Mucosa of gallbladder (tissue), 1 donor: ENCODE data around the gene CLMN. TPM values are rescaled to one million over a fixed set of nuclear protein-coding genes. Genes with fewer than 3 reads are reported as not detected.

ENCODE experiments used
- DNase-seq: peaks from one replicate; pipeline ENCODE4 v3.0.0-alpha.2; 2020; ENCODE audit warnings: low spot score
- total RNA-seq: library from RNA; stranded (reverse); gene quantifications from one replicate; pipeline ENCODE4 v1.2.1, GENCODE V29; 2021
- donor health status: DM: no; HTN: no; CAD: no.

CLMN gene
- total RNA-seq, 1 donor from 2014 or later, result 63.5 TPM

- no peak for DNase-seq
Measured at GRCh38 chr14:95344536-95344935, 24.8 kb upstream of the CLMN start.

GRCh38 chr14:95341564-95341963 lies 21.9 kb upstream of the CLMN start:
- DNase-seq, result no peak

- no peak for DNase-seq
Measured at GRCh38 chr14:95341115-95341514, 21.4 kb upstream of the CLMN start.

GRCh38 chr14:95340201-95340697 lies 20.5 kb upstream of the CLMN start:
- peak; percentile 83 for DNase-seq

- DNase-seq, result peak; percentile 60
Measured at GRCh38 chr14:95339301-95339865, 19.7 kb upstream of the CLMN start.

GRCh38 chr14:95338436-95338835 lies 18.7 kb upstream of the CLMN start:
- no peak for DNase-seq

GRCh38 chr14:95337041-95337595 lies 17.4 kb upstream of the CLMN start:
- DNase-seq, result no peak

- DNase-seq, result no peak
Measured at GRCh38 chr14:95336192-95336760, 16.6 kb upstream of the CLMN start.

GRCh38 chr14:95335071-95335470 lies 15.4 kb upstream of the CLMN start:
- no peak for DNase-seq

GRCh38 chr14:95334044-95334443 lies 14.3 kb upstream of the CLMN start:
- DNase-seq, result no peak

- DNase-seq, result peak; percentile 57
Measured at GRCh38 chr14:95332641-95333040, 12.9 kb upstream of the CLMN start.

GRCh38 chr14:95331708-95332408 lies 12.2 kb upstream of the CLMN start:
- DNase-seq, result no peak

GRCh38 chr14:95330591-95331370 lies 11.1 kb upstream of the CLMN start:
- no peak for DNase-seq

- DNase-seq, result no peak
Measured at GRCh38 chr14:95329941-95330340, 10.2 kb upstream of the CLMN start.

GRCh38 chr14:95328729-95329503 lies 9.2 kb upstream of the CLMN start:
- DNase-seq, result no peak

- no peak for DNase-seq
Measured at GRCh38 chr14:95327558-95328374, 8.1 kb upstream of the CLMN start.

GRCh38 chr14:95326987-95327386 lies 7.3 kb upstream of the CLMN start:
- no peak for DNase-seq

GRCh38 chr14:95323917-95324316 lies 4.2 kb upstream of the CLMN start:
- DNase-seq, result no peak

- no peak for DNase-seq
Measured at GRCh38 chr14:95323361-95323760, 3.7 kb upstream of the CLMN start.

- DNase-seq, result no peak
Measured at GRCh38 chr14:95322651-95323050, 2.9 kb upstream of the CLMN start.
